HepG2 (cell line): ENCODE measurements around the gene ITIH2. TPM values are rescaled to one million over a fixed set of nuclear protein-coding genes. Genes with fewer than 3 reads are reported as not detected.

Source experiments
- CBX1 ChIP-seq: IDR thresholded peaks from one replicate; pipeline ENCODE4 v1.6.1; 2016; ENCODE audit warnings: antibody characterized with exemption, low read depth
- CEBPB ChIP-seq: IDR thresholded peaks from 2 replicates; pipeline ENCODE4 v1.6.1; 2011; ENCODE audit warnings: low read depth, low read length, improper control_type of control experiment, borderline replicate concordance
- ELF4 ChIP-seq: sonication (generic); formaldehyde crosslinking; IDR thresholded peaks from 2 replicates; pipeline ENCODE4 v1.5.0; 2020; ENCODE audit warnings: missing genetic modification reagents, mild to moderate bottlenecking, moderate library complexity, borderline replicate concordance
- GATA4 ChIP-seq: sonication (generic); IDR thresholded peaks from 2 replicates; pipeline ENCODE4 v1.6.1; 2016; ENCODE audit warnings: antibody characterized with exemption, low read depth, borderline replicate concordance
- HNRNPUL1 ChIP-seq: fragments of 200-400 bp; formaldehyde crosslinking; IDR thresholded peaks from 2 replicates; pipeline ENCODE4 v1.6.1; 2017; ENCODE audit warnings: low read depth, mild to moderate bottlenecking, low read length, moderate library complexity
- KLF12 ChIP-seq: sonication (generic); formaldehyde crosslinking; IDR thresholded peaks from 2 replicates; pipeline ENCODE4 v1.4.0; 2020; ENCODE audit warnings: missing genetic modification reagents, borderline replicate concordance
- KLF16 ChIP-seq, 2 experiments: sonication (generic) in 1 of 2; formaldehyde crosslinking in 1 of 2; IDR thresholded peaks; 2 replicates each; pipeline versions ENCODE4 v1.6.1 to v1.8.0; 2016 to 2023; ENCODE audit warnings: missing genetic modification reagents in 2 of 2, missing compliant biosample characterization in 1 of 2
- MAZ ChIP-seq, 2 experiments: sonication (generic) in 1 of 2; formaldehyde crosslinking in 1 of 2; IDR thresholded peaks; 2 replicates each; pipeline versions ENCODE4 v1.5.0 to v1.6.1; 2012 to 2020; ENCODE audit warnings: low read depth in 2 of 2, mild to moderate bottlenecking in 2 of 2, borderline replicate concordance in 1 of 2, improper control_type of control experiment in 1 of 2, low read length in 1 of 2, missing genetic modification reagents in 1 of 2, moderate library complexity in 1 of 2
- RELA ChIP-seq: sonication (generic); formaldehyde crosslinking; IDR thresholded peaks from 2 replicates; pipeline ENCODE4 v1.4.0; 2020; ENCODE audit warnings: missing genetic modification reagents
- TBX2 ChIP-seq: sonication (generic); formaldehyde crosslinking; IDR thresholded peaks from 2 replicates; pipeline ENCODE4 v1.5.0; 2020; ENCODE audit warnings: missing genetic modification reagents, mild to moderate bottlenecking, borderline replicate concordance
- ZFP82 ChIP-seq: sonication (generic); formaldehyde crosslinking; IDR thresholded peaks from 2 replicates; pipeline ENCODE4 v1.5.1; 2020; ENCODE audit warnings: mild to moderate bottlenecking, missing genetic modification reagents, borderline replicate concordance
- ZNF17 ChIP-seq: sonication (generic); formaldehyde crosslinking; IDR thresholded peaks from 2 replicates; pipeline ENCODE4 v1.5.0; 2020; ENCODE audit warnings: mild to moderate bottlenecking, missing genetic modification reagents
- ZSCAN9 ChIP-seq: IDR thresholded peaks from 2 replicates; pipeline ENCODE4 v1.6.1; 2016; ENCODE audit warnings: borderline replicate concordance
- polyA plus RNA-seq, 8 experiments: library from polyadenylated mRNA; depleted of rRNA in 3 of 8; stranded (reverse) in 7 of 8; unstranded in 1 of 8; fragments of >200 nt; fragmentation: Illumina TruSeq in 4 of 8; extraction: Trizol in 4 of 8; gene quantifications; 2 replicates each; pipeline versions ENCODE4 v1.2.1 to v1.2.3, GENCODE V29; 2011 to 2016; ENCODE audit warnings: low read depth in 4 of 8, missing spikeins in 1 of 8, mixed read lengths in 1 of 8; ENCODE audit not compliant: insufficient read depth in 1 of 8
- total RNA-seq, 5 experiments: library from RNA; depleted of rRNA; stranded (reverse); fragments of >200 nt; fragmentation: Illumina TruSeq; extraction: Trizol; gene quantifications; 2 replicates each; pipeline ENCODE4 v1.2.3, GENCODE V29; 2016; ENCODE audit warnings: low read depth in 1 of 5
- TF ChIP-seq, protein P1 (sequence below): sonication (generic); formaldehyde crosslinking; IDR thresholded peaks from 2 replicates; pipeline ENCODE4 v1.8.0; 2022; ENCODE audit warnings: mild to moderate bottlenecking, missing genetic modification reagents, borderline replicate concordance
- TF ChIP-seq, protein P2 (sequence below): sonication (generic); formaldehyde crosslinking; IDR thresholded peaks from 2 replicates; pipeline ENCODE4 v1.5.1; 2020; ENCODE audit warnings: mild to moderate bottlenecking, missing genetic modification reagents, borderline replicate concordance
- TF ChIP-seq, protein P3 (sequence below): sonication (generic); formaldehyde crosslinking; IDR thresholded peaks from 2 replicates; pipeline ENCODE4; 2020; ENCODE audit warnings: missing genetic modification reagents, mild to moderate bottlenecking, borderline replicate concordance
- TF ChIP-seq, protein P4 (sequence below): sonication (generic); formaldehyde crosslinking; IDR thresholded peaks from 2 replicates; pipeline ENCODE4 v1.8.1; 2022; ENCODE audit warnings: low read depth, mild to moderate bottlenecking, missing genetic modification reagents
- TF ChIP-seq, protein P5 (sequence below): sonication (generic); formaldehyde crosslinking; conservative IDR thresholded peaks from 2 replicates; pipeline ENCODE4 v1.8.1; 2023; ENCODE audit warnings: missing genetic modification reagents

The ITIH2 gene
- total and polyA plus RNA-seq, 2 of the 13 experiments (the other 11 are each of a cell fraction or from before 2014, with no cell fraction given) = 1,197 to 1,427 TPM

DNA sequence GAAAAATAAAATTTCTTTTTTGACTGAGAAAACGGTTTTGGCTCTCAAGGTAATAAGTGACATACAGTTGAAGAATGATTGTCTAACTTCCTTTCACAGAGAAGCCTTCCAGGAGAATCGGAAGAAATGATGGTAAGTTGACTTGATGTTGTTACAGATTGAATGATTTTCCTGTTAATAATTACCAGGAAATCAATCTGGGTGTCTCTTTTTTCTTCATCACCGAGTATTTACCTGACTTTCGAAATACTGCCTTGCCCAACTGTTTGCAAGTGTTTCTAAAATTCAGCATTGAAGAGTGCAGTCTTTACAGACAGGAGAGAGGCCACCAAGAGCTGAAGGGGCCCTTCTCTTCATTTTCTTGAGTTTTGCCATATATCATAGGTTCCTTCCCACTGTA lies 4.0 kb downstream of the ITIH2 start (continued):
- TF ChIP-seq, protein P1, sequence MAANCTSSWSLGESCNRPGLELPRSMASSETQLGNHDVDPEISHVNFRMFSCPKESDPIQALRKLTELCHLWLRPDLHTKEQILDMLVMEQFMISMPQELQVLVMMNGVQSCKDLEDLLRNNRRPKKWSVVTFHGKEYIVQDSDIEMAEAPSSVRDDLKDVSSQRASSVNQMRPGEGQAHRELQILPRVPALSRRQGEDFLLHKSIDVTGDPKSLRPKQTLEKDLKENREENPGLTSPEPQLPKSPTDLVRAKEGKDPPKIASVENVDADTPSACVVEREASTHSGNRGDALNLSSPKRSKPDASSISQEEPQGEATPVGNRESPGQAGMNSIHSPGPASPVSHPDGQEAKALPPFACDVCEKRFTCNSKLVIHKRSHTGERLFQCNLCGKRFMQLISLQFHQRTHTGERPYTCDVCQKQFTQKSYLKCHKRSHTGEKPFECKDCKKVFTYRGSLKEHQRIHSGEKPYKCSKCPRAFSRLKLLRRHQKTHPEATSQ (CRISPR knock-in tag) = no peak
- TF ChIP-seq, protein P2, sequence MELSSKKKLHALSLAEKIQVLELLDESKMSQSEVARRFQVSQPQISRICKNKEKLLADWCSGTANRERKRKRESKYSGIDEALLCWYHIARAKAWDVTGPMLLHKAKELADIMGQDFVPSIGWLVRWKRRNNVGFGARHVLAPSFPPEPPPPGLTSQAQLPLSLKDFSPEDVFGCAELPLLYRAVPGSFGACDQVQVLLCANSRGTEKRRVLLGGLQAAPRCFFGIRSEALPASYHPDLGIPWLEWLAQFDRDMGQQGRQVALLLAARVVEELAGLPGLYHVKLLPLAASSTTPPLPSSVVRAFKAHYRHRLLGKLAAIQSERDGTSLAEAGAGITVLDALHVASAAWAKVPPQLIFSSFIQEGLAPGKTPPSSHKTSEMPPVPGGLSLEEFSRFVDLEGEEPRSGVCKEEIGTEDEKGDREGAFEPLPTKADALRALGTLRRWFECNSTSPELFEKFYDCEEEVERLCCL (CRISPR knock-in tag) = no peak
- TF ChIP-seq RELA (CRISPR knock-in tag) (no peak), CBX1 (no peak), MAZ (IDR thresholded peaks at IDR 0.05; ENCODE audit: borderline replicate concordance, low read depth, low read length) (no peak), MAZ (CRISPR knock-in tag; IDR thresholded peaks at IDR 0.05; ENCODE audit: low read depth) (no peak; the same call in 1 of the 2 replicates), ELF4 (CRISPR knock-in tag) (no peak), GATA4 (peak; percentile 78), ZFP82 (0 out of 2 replicates have a peak, but pooled peaks have one; percentile 9), ZSCAN9 (CRISPR knock-in tag) (peak; percentile 56; the same call in 1 of the 2 replicates), KLF12 (0 out of 2 replicates have a peak, but pooled peaks have one; percentile 20), ZNF17 (CRISPR knock-in tag) (no peak), TBX2 (peak; percentile 38; the same call in 1 of the 2 replicates), CEBPB (peak; percentile 98), KLF16 (CRISPR knock-in tag; IDR thresholded peaks at IDR 0.05) (peak in 1 of 2 experiments; percentile 89; a peak in 2 of 4 replicates), HNRNPUL1 (peak; percentile 89)
- TF ChIP-seq, protein P3, sequence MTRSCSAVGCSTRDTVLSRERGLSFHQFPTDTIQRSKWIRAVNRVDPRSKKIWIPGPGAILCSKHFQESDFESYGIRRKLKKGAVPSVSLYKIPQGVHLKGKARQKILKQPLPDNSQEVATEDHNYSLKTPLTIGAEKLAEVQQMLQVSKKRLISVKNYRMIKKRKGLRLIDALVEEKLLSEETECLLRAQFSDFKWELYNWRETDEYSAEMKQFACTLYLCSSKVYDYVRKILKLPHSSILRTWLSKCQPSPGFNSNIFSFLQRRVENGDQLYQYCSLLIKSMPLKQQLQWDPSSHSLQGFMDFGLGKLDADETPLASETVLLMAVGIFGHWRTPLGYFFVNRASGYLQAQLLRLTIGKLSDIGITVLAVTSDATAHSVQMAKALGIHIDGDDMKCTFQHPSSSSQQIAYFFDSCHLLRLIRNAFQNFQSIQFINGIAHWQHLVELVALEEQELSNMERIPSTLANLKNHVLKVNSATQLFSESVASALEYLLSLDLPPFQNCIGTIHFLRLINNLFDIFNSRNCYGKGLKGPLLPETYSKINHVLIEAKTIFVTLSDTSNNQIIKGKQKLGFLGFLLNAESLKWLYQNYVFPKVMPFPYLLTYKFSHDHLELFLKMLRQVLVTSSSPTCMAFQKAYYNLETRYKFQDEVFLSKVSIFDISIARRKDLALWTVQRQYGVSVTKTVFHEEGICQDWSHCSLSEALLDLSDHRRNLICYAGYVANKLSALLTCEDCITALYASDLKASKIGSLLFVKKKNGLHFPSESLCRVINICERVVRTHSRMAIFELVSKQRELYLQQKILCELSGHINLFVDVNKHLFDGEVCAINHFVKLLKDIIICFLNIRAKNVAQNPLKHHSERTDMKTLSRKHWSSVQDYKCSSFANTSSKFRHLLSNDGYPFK (CRISPR knock-in tag) = no peak
- TF ChIP-seq, protein P4, sequence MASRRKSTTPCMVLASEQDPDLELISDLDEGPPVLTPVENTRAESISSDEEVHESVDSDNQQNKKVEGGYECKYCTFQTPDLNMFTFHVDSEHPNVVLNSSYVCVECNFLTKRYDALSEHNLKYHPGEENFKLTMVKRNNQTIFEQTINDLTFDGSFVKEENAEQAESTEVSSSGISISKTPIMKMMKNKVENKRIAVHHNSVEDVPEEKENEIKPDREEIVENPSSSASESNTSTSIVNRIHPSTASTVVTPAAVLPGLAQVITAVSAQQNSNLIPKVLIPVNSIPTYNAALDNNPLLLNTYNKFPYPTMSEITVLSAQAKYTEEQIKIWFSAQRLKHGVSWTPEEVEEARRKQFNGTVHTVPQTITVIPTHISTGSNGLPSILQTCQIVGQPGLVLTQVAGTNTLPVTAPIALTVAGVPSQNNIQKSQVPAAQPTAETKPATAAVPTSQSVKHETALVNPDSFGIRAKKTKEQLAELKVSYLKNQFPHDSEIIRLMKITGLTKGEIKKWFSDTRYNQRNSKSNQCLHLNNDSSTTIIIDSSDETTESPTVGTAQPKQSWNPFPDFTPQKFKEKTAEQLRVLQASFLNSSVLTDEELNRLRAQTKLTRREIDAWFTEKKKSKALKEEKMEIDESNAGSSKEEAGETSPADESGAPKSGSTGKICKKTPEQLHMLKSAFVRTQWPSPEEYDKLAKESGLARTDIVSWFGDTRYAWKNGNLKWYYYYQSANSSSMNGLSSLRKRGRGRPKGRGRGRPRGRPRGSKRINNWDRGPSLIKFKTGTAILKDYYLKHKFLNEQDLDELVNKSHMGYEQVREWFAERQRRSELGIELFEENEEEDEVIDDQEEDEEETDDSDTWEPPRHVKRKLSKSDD (CRISPR knock-in tag) = no peak
- TF ChIP-seq, protein P5, sequence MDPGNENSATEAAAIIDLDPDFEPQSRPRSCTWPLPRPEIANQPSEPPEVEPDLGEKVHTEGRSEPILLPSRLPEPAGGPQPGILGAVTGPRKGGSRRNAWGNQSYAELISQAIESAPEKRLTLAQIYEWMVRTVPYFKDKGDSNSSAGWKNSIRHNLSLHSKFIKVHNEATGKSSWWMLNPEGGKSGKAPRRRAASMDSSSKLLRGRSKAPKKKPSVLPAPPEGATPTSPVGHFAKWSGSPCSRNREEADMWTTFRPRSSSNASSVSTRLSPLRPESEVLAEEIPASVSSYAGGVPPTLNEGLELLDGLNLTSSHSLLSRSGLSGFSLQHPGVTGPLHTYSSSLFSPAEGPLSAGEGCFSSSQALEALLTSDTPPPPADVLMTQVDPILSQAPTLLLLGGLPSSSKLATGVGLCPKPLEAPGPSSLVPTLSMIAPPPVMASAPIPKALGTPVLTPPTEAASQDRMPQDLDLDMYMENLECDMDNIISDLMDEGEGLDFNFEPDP (CRISPR knock-in tag) = no peak
